CD14-positive monocyte (primary cell): ENCODE measurements around the gene NUDT8. TPM values are rescaled to one million over a fixed set of nuclear protein-coding genes. Genes with fewer than 3 reads are reported as not detected.

Experiments
- DNase-seq, 3 donors: peaks; one replicate each; pipeline ENCODE4 v3.0.0-alpha.2; 2011 to 2022
- H2AFZ ChIP-seq: 2 replicates; pipeline ENCODE4 v1.6.0; 2012; ENCODE audit warnings: mild to moderate bottlenecking, low read depth, low read length, inconsistent platforms; ENCODE audit not compliant: insufficient read depth, poor library complexity, severe bottlenecking
- H3K27ac ChIP-seq, 2 donors: 1 replicate in 1 of 2; 2 replicates in 1 of 2; pipeline ENCODE4 v1.5.1; 2012 to 2013; ENCODE audit warnings: low read length in 2 of 2, control low read depth in 1 of 2, inconsistent platforms in 1 of 2, low read depth in 1 of 2, mild to moderate bottlenecking in 1 of 2
- H3K27me3 ChIP-seq, 2 donors: one replicate each; pipeline versions ENCODE4 v1.6.0 to v1.6.1; 2011 to 2013; ENCODE audit warnings: low read length in 2 of 2; ENCODE audit not compliant: control insufficient read depth in 2 of 2, insufficient read depth in 2 of 2
- H3K36me3 ChIP-seq, 2 donors: replicated peaks in 1 of 2; 1 replicate in 1 of 2; 2 replicates in 1 of 2; pipeline versions ENCODE4 v1.5.1 to v1.6.1; 2012 to 2013; ENCODE audit warnings: low read length in 2 of 2, control low read depth in 1 of 2, inconsistent platforms in 1 of 2, mild to moderate bottlenecking in 1 of 2; ENCODE audit not compliant: insufficient read depth in 2 of 2, control insufficient read depth in 1 of 2
- H3K4me1 ChIP-seq, 2 donors: 1 replicate in 1 of 2; 2 replicates in 1 of 2; pipeline versions ENCODE4 v1.5.1 to v1.6.1; 2012 to 2013; ENCODE audit warnings: low read length in 2 of 2, control low read depth in 1 of 2, inconsistent platforms in 1 of 2, mild to moderate bottlenecking in 1 of 2, moderate library complexity in 1 of 2; ENCODE audit not compliant: insufficient read depth in 2 of 2, control insufficient read depth in 1 of 2
- H3K4me2 ChIP-seq: replicated peaks from 2 replicates; pipeline ENCODE3; 2012; ENCODE audit warnings: low read length, moderate library complexity, mild to moderate bottlenecking; ENCODE audit not compliant: poor library complexity, severe bottlenecking; ENCODE audit errors: extremely low read depth
- H3K4me3 ChIP-seq, 3 experiments: fragments of 200-600 bp in 1 of 3; sonication (generic) in 1 of 3; replicated peaks in 1 of 3; 1 replicate in 2 of 3; 2 replicates in 1 of 3; pipeline ENCODE4 v1.5.1; 2011 to 2013; ENCODE audit warnings: low read length in 3 of 3, mild to moderate bottlenecking in 3 of 3, control low read depth in 2 of 3, low read depth in 2 of 3, inconsistent platforms in 1 of 3, moderate library complexity in 1 of 3
- H3K79me2 ChIP-seq: 2 replicates; pipeline ENCODE4 v1.6.0; 2012; ENCODE audit warnings: mild to moderate bottlenecking, control low read depth, inconsistent platforms, low read length, moderate library complexity; ENCODE audit not compliant: insufficient read depth
- H3K9ac ChIP-seq: 2 replicates; pipeline ENCODE4 v1.6.0; 2017; ENCODE audit warnings: low read length, mild to moderate bottlenecking; ENCODE audit not compliant: insufficient read depth, poor library complexity, severe bottlenecking
- H3K9me3 ChIP-seq, 2 donors: replicated peaks in 1 of 2; 1 replicate in 1 of 2; 2 replicates in 1 of 2; pipeline versions ENCODE4 v1.5.1 to v1.6.1; 2012 to 2013; ENCODE audit warnings: low read length in 2 of 2, control low read depth in 1 of 2; ENCODE audit not compliant: control insufficient read depth in 1 of 2, insufficient read depth in 1 of 2
- H4K20me1 ChIP-seq: 2 replicates; pipeline ENCODE4 v1.6.0; 2012; ENCODE audit warnings: mild to moderate bottlenecking, low read length, control low read depth, moderate library complexity; ENCODE audit not compliant: insufficient read depth
- H3K27ac Mint-ChIP-seq, 7 donors: one replicate each; pipeline ENCODE4 v1.8.0; 2020; ENCODE audit warnings: mild to moderate bottlenecking in 7 of 7, mixed read lengths in 7 of 7, moderate library complexity in 6 of 7, inconsistent platforms in 2 of 7
- H3K27me3 Mint-ChIP-seq, 3 donors: one replicate each; pipeline ENCODE4 v1.8.0; 2021 to 2022; ENCODE audit warnings: low read depth in 3 of 3, mild to moderate bottlenecking in 3 of 3, mixed read lengths in 3 of 3, moderate library complexity in 3 of 3, inconsistent platforms in 1 of 3
- H3K36me3 Mint-ChIP-seq, 2 donors: one replicate each; pipeline ENCODE4 v1.8.0; 2020; ENCODE audit warnings: mixed read lengths in 2 of 2, inconsistent platforms in 1 of 2, mild to moderate bottlenecking in 1 of 2
- H3K4me1 Mint-ChIP-seq: one replicate; pipeline ENCODE4 v1.8.0; 2020; ENCODE audit warnings: mild to moderate bottlenecking, mixed read lengths
- H3K4me3 Mint-ChIP-seq, 2 donors: one replicate each; pipeline ENCODE4 v1.8.0; 2020; ENCODE audit warnings: mild to moderate bottlenecking in 2 of 2, mixed read lengths in 2 of 2, moderate library complexity in 1 of 2
- H3K9me3 Mint-ChIP-seq, 7 donors: one replicate each; pipeline ENCODE4 v1.8.0; 2020 to 2022; ENCODE audit warnings: mixed read lengths in 7 of 7, mild to moderate bottlenecking in 6 of 7, moderate library complexity in 6 of 7, inconsistent platforms in 2 of 7
- WGBS: methylation state at CpG from one replicate; pipeline ENCODE4 v1.1.5; 2013; ENCODE audit warnings: missing lambda C conversion rate; ENCODE audit not compliant: insufficient coverage; 5-methylcytosine and 5-hydroxymethylcytosine counted together
- intact Hi-C, 2 donors: fragments of 100-400 bp; cut with micrococcal nuclease; formaldehyde crosslinking; loops; one replicate each; pipeline versions ENCODE4 v1.15.0 to v1.15.1; 2023
- polyA plus RNA-seq, 3 donors: library from polyadenylated mRNA; depleted of rRNA in 1 of 3; unstranded in 2 of 3; stranded (reverse) in 1 of 3; fragments of 300-500 nt in 2 of 3; fragments of >200 nt in 1 of 3; fragmentation: Illumina TruSeq in 2 of 3; gene quantifications; 1 replicate in 2 of 3; 2 replicates in 1 of 3; pipeline ENCODE4 v1.2.3, GENCODE V29; 2012 to 2021
- TF ChIP-seq, protein P1 (sequence below): fragments of 200-600 bp; IDR thresholded peaks from one replicate; pipeline ENCODE4 v1.8.0; 2022; ENCODE audit warnings: antibody characterized with exemption, mild to moderate bottlenecking

NUDT8 gene
- polyA plus RNA-seq, 3 donors = 0.92 to 1.4 (median 1.3) TPM

DNA sequence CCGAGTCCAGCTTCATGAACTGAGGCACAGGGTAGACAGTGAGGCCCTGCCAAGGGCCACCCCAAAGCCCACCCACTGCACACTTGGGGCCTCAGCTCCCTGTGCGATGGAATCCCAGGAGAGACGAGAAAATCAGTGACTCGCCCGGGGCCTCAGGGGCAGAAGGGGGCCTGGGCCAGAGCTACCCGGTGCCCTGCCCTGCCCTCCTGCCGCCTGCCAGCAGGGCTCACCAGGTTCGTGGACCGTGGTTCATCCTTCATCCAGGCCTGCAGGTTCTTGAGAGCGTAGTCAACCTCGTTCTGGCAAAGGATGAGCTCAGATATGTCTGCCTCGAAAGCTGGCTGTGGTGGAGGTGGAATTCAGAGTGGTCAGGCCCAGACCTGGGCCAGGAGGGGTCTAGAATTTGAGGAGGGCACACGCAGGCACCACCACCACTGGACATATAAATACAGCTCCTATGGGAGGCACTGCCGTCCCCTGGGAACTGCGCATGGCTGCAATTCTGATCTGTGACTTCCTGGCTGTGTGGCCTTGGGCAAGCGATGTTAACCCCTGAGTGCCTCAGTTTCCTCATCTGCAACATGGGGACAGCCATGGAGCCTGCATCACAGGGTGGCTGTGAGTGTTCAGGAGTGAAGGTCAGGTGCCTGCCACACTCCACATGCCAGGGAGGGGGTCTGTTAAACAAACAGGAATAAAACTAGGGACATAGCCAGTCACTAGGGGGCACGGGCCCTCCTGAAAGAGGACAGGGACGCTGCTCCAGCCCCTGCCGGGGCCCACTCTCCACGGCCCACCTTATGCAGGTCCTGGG lies 37.1 kb upstream of the NUDT8 start:
- Histone ChIP-seq H3K36me3 (no peaks in the 10 kb centered on the region), H2AFZ (no peak overlapping the region), H3K4me1 (no peaks in the 10 kb centered on the region), H3K79me2 (no peaks in the 10 kb centered on the region), H3K4me2 (no peak overlapping the region), H4K20me1 (no peaks in the 10 kb centered on the region), H3K27me3 (no peaks in the 10 kb centered on the region), H3K27ac (no peak overlapping the region), H3K4me3 (no peak overlapping the region), H3K9me3 (no peaks in the 10 kb centered on the region), H3K9ac (no peak overlapping the region)
- WGBS = 88% methylated on average over 17 of the region's 20 CpGs
- no peaks in the 10 kb centered on the region for H3K27me3 Mint-ChIP-seq
- H3K9me3 Mint-ChIP-seq = no peaks in the 10 kb centered on the region
- TF ChIP-seq, protein P1, sequence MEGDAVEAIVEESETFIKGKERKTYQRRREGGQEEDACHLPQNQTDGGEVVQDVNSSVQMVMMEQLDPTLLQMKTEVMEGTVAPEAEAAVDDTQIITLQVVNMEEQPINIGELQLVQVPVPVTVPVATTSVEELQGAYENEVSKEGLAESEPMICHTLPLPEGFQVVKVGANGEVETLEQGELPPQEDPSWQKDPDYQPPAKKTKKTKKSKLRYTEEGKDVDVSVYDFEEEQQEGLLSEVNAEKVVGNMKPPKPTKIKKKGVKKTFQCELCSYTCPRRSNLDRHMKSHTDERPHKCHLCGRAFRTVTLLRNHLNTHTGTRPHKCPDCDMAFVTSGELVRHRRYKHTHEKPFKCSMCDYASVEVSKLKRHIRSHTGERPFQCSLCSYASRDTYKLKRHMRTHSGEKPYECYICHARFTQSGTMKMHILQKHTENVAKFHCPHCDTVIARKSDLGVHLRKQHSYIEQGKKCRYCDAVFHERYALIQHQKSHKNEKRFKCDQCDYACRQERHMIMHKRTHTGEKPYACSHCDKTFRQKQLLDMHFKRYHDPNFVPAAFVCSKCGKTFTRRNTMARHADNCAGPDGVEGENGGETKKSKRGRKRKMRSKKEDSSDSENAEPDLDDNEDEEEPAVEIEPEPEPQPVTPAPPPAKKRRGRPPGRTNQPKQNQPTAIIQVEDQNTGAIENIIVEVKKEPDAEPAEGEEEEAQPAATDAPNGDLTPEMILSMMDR = no peak
- H3K4me3 Mint-ChIP-seq = no peak overlapping the region
- DNase-seq = no peak
- no peak overlapping the region for H3K27ac Mint-ChIP-seq
- H3K36me3 Mint-ChIP-seq = no peaks in the 10 kb centered on the region
- intact Hi-C loops = no loop called here
- no peaks in the 10 kb centered on the region for H3K4me1 Mint-ChIP-seq

DNA sequence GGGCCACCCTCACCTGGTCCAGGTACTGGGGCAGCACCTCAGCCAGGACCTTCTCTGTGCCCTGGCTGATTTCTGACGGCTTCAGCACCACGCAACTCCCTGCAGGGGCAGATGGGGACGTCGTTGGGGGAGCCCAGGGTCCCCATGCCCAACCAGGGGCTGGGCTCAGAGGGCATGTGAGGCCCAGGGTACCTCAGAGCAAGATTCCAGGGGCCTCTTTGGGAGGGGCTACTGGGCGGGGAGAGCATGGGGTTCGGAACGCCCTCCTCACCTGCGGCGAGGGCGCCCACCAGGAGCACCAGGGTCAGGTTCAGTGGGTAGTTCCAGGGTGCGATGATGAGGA lies 36.5 kb upstream of the NUDT8 start:
- no peaks in the 10 kb centered on the region for H3K27me3 ChIP-seq
- H3K4me1 Mint-ChIP-seq = no peaks in the 10 kb centered on the region
- H3K4me2 ChIP-seq = no peak overlapping the region
- H3K4me1 ChIP-seq = no peaks in the 10 kb centered on the region
- H3K4me3 ChIP-seq = no peak overlapping the region
- H3K9me3 Mint-ChIP-seq = no peaks in the 10 kb centered on the region
- no peaks in the 10 kb centered on the region for H3K79me2 ChIP-seq
- intact Hi-C loops = no loop called here
- TF ChIP-seq, protein P1 = no peak
- no peaks in the 10 kb centered on the region for H3K27me3 Mint-ChIP-seq
- no peak overlapping the region for H3K27ac Mint-ChIP-seq
- H3K9ac ChIP-seq = no peak overlapping the region
- no peak overlapping the region for H2AFZ ChIP-seq
- H3K9me3 ChIP-seq = no peaks in the 10 kb centered on the region
- no peaks in the 10 kb centered on the region for H3K36me3 Mint-ChIP-seq
- H3K27ac ChIP-seq = no peak overlapping the region
- H4K20me1 ChIP-seq = no peaks in the 10 kb centered on the region
- DNase-seq = no peak
- no peak overlapping the region for H3K4me3 Mint-ChIP-seq
- no peaks in the 10 kb centered on the region for H3K36me3 ChIP-seq
- WGBS = 93% methylated on average over 11 of the region's 11 CpGs
